NB4 (cell line): ENCODE data around the gene RCOR1.

Experiments
- CTCF ChIP-seq: IDR thresholded peaks from one replicate; pipeline ENCODE4 v1.5.1; 2012; ENCODE audit warnings: low read depth, low read length
- MAX ChIP-seq: IDR thresholded peaks from 2 replicates; pipeline ENCODE4 v1.6.1; 2011; ENCODE audit warnings: low read depth, low read length
- MYC ChIP-seq: IDR thresholded peaks from 2 replicates; pipeline ENCODE4 v1.6.1; 2011; ENCODE audit warnings: low read depth, low read length
- POLR2A ChIP-seq: IDR thresholded peaks from 2 replicates; pipeline ENCODE4 v1.6.1; 2011; ENCODE audit warnings: mild to moderate bottlenecking; ENCODE audit not compliant: insufficient read length; ENCODE audit errors: extremely low read depth

GRCh38 chr14:102775855-102776760, 183.7 kb downstream of the RCOR1 start:
- TF ChIP-seq CTCF (no peak), MAX (no peak), POLR2A (no peak), MYC (no peak)
